Chondrocyte (in vitro differentiated cells): ENCODE data around the gene SGSM1. TPM values are rescaled to one million over a fixed set of nuclear protein-coding genes. Genes with fewer than 3 reads are reported as not detected.

ENCODE experiments used
- DNase-seq: peaks from one replicate; pipeline ENCODE4 v3.0.0; 2021; ENCODE audit warnings: mixed read lengths, low spot score
- H3K27ac Mint-ChIP-seq: one replicate; pipeline ENCODE4 v1.8.0; 2021; ENCODE audit warnings: mild to moderate bottlenecking, moderate library complexity, mixed read lengths; ENCODE audit not compliant: unreplicated experiment
- H3K27me3 Mint-ChIP-seq: 2 replicates; pipeline ENCODE4 v1.8.0; 2021; ENCODE audit warnings: low read depth, mixed read lengths
- H3K36me3 Mint-ChIP-seq: 2 replicates; pipeline ENCODE4 v1.8.0; 2021; ENCODE audit warnings: low read depth, mixed read lengths
- H3K4me1 Mint-ChIP-seq: 2 replicates; pipeline ENCODE4 v1.8.0; 2021; ENCODE audit warnings: low read depth, mild to moderate bottlenecking, mixed read lengths
- H3K4me3 Mint-ChIP-seq: one replicate; pipeline ENCODE4 v1.8.0; 2021; ENCODE audit warnings: mild to moderate bottlenecking, moderate library complexity, mixed read lengths; ENCODE audit not compliant: unreplicated experiment
- H3K9me3 Mint-ChIP-seq: 2 replicates; pipeline ENCODE4 v1.8.0; 2021; ENCODE audit warnings: low read depth, mixed read lengths
- CTCF ChIP-seq: fragments of 200-600 bp; sonication (generic); IDR thresholded peaks from 2 replicates; pipeline ENCODE4 v1.5.0; 2021; ENCODE audit warnings: antibody characterized with exemption, mild to moderate bottlenecking, moderate library complexity
- long read RNA-seq: library from polyadenylated mRNA; stranded (forward); transcript quantifications from one replicate; pipeline ENCODE4 v2.0.0, GENCODE V29; 2021
- total RNA-seq: library from RNA; stranded (reverse); gene quantifications from 3 replicates; pipeline ENCODE4 v1.2.1, GENCODE V29; 2021

The SGSM1 gene
- 0.05 TPM in 1 of 3 replicates, not detected in the others for total RNA-seq
- long read RNA-seq = 0 reads

GRCh38 chr22:24805790-24806662, at the start of gene SGSM1:
TSS of gene SGSM1 (plus strand) at chr22:24806211. CDS start at chr22:24806326, 115 bp downstream.
- TF ChIP-seq CTCF = peak; percentile 12
- DNase-seq = no peak
- H3K36me3 Mint-ChIP-seq = no peaks in the 10 kb centered on the region
- H3K9me3 Mint-ChIP-seq = no peaks in the 10 kb centered on the region
- no peak within 1 kb of the TSS for H3K27ac Mint-ChIP-seq
- peak within 1 kb of the TSS; percentile 61 for H3K4me3 Mint-ChIP-seq
- H3K27me3 Mint-ChIP-seq = peaks cover 21% of the 10 kb centered on the region
- H3K4me1 Mint-ChIP-seq = no peaks in the 10 kb centered on the region

GRCh38 chr22:24758164-24758799, 47.7 kb upstream of the SGSM1 start:
- Mint-ChIP-seq H3K27ac (no peak overlapping the region), H3K4me3 (no peak overlapping the region), H3K27me3 (peaks cover 32% of the 10 kb centered on the region), H3K36me3 (no peaks in the 10 kb centered on the region), H3K4me1 (no peaks in the 10 kb centered on the region), H3K9me3 (no peaks in the 10 kb centered on the region)
- DNase-seq = no peak
- peak; percentile 97 for TF ChIP-seq CTCF

GRCh38 chr22:24759765-24760164, 46.2 kb upstream of the SGSM1 start:
- no peaks in the 10 kb centered on the region for H3K4me1 Mint-ChIP-seq
- H3K27me3 Mint-ChIP-seq = peaks cover 32% of the 10 kb centered on the region
- H3K4me3 Mint-ChIP-seq = no peak overlapping the region
- H3K36me3 Mint-ChIP-seq = no peaks in the 10 kb centered on the region
- DNase-seq = no peak
- H3K9me3 Mint-ChIP-seq = no peaks in the 10 kb centered on the region
- no peak for TF ChIP-seq CTCF
- no peak overlapping the region for H3K27ac Mint-ChIP-seq

- Mint-ChIP-seq H3K27ac (no peak overlapping the region), H3K36me3 (no peaks in the 10 kb centered on the region), H3K9me3 (no peaks in the 10 kb centered on the region), H3K4me1 (no peaks in the 10 kb centered on the region), H3K27me3 (peaks cover 28% of the 10 kb centered on the region), H3K4me3 (no peak overlapping the region)
- no peak for DNase-seq
- no peak for TF ChIP-seq CTCF
These were observed 45.2 kb upstream of the SGSM1 start for GRCh38 chr22:24760708-24761306.

- Mint-ChIP-seq H3K27ac (no peak overlapping the region), H3K36me3 (no peaks in the 10 kb centered on the region)
- no peak for DNase-seq
These were observed 43.9 kb upstream of the SGSM1 start for GRCh38 chr22:24761888-24762675.

More at GRCh38 chr22:24761888-24762675, 43.9 kb upstream of the SGSM1 start:
- no peaks in the 10 kb centered on the region for H3K9me3 Mint-ChIP-seq
- TF ChIP-seq CTCF = no peak
- H3K4me1 Mint-ChIP-seq = no peaks in the 10 kb centered on the region
- peaks cover 24% of the 10 kb centered on the region for H3K27me3 Mint-ChIP-seq
- no peak overlapping the region for H3K4me3 Mint-ChIP-seq
